GM21381 (cell line): ENCODE results near the gene DGCR6L.
"Not testable (repeated sequence)": the region's sequence is repeated elsewhere in the genome, so short reads cannot be mapped to it uniquely, and the experiment has no call there.

Experiments
- ATAC-seq: cut with Tn5 transposase; IDR thresholded peaks from one replicate; pipeline ENCODE4 v1.9.1; 2021; ENCODE audit warnings: mild to moderate bottlenecking, moderate library complexity; ENCODE audit not compliant: unreplicated experiment

Gene DGCR6L

DNA sequence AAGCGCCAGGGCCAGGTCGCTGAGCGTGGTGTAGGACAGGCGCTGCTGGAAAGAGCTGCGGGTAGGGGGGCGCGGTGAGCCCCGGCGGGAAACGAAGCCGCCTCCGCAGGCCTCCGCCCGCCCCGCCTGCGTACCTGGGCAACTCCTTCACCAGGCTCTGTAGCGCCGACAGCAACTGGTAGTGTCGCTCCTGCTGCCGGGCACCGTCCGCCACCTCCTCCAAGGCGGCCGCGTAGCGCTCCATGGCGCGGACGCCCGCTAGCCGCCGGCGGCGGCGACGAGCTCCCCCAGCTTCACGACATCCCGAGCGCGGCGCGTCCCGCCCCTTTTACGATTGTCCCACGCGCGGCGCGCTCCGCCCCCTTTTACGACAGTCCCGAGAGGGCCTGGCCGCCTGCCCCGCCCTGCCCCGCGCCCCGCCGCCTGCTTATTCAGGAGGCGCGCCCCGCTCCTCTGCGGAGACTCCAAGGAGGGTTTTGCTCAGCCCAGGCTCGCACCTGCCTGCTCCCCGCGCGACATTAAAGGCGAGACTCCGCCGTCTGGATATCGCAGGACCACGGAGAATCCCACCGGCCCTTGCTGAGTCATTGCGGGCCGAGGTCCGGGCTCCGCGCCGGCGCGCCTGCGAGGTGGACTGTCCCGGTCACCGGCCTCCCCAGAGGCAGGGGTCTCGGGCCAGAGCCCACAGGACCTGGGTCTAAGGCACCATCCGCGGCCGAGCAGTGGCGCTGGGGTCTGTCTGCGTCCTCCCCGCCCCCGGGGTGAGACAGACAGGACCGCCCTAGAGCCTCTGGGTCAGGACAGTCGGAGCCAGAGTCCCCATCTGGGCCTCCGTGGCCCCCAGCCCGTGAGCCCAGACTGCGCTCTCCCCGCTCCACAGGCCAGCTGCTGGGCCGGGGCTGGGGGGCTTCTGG, at the start of gene DGCR6L:
Gene DGCR6L, minus strand, starts transcription at position 316 of the 914 bp plus-strand sequence. Its CDS starts 72 bp downstream, at position 244.
- peak; percentile 76 for ATAC-seq

DNA sequence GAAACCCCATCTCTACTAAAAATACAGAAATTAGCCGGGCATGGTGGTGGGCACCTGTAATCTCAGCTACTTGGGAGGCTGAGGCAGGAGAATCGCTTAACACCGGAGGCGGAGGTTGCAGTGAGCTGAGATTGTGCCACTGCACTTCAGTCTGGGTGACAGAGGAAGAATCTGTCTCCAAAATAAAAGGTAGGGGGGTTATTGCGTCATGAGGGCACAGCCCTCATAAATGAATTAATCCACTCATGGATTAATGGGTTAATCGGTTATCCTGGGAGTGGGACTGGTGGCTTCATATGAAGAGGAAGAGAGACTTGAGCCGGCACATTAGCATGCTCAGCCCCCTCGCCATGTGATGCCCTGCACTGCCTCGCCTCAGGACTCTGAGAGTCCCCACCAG, 49.0 kb upstream of the DGCR6L start:
- ATAC-seq: not testable (repeated sequence)

DNA sequence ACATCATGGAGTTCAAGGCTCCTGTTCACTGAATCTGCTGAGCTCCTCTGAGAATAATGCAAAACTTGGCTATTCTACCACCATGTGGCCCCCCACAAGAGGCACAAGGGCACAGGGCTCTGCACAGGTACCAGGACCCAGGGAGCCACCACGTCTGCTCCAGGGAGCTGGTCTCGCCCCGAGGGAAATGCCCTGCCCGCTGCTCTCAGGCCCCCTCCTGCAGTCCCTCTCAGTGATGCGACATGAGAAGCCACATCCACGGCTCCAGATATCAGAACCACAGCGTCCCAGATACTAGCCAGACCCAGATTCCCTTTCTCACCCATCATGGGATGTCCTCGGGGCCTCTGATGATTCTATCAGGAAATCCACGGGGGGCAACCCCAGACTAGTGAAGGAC, 47.0 kb upstream of the DGCR6L start:
- ATAC-seq: not testable (repeated sequence)

DNA sequence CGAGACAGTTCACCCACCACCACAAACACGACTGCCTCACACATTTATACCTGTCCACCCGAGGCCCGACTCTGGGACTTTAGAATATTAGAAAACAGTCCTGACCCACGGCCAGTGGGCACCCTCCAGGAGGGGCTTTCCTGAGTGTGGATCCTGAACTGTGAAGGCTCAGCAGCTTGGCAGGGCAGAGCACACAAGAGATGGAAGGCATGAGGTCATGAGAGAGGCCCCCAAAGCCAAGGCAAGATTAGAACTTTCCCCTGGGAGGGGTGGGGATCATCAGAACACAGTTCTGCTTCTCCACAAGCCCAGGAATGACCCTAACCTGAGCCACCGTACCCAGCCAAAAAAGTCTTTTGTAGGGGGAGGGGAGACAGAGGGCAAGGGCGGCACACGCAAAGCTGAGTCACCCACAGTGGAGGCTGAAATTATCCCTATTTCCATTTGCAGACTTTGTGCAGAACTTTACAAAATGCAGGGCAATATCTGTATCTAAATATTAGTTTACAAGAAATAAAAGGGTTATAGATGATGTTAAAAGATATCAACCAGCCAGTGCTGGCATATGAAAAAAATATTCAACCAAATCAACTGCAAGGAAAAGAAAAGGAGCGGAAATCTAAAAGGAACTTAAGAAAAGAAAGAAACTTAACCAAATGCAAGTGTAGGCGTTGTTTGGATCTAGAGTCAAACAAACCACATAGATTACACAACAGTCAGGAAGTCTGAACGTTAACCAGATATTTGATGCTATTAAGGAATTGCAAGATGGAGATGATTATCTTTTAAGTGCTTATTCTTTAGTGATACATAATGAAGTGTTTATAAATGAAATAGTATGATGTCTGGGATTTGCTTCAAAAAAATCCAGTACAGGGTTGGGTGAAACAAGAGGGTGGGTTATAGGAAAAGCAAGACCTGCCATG, 44.7 kb upstream of the DGCR6L start:
- ATAC-seq: not testable (repeated sequence)

DNA sequence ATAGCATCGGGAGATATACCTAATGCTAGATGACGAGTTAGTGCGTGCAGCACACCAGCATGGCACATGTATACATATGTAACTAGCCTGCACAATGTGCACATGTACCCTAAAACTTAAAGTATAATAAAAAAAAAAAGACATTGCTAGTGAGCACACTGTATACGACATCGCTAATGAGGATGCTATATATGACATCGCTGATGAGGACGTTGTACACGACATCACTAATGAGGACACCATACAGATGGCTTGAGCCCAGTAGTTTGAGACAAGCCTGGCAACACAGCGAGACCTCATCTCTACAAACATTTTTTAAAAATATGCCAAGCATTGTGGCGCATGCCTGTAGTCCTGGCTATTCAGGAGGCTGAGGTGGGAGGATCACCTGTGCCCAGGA, 42.5 kb upstream of the DGCR6L start:
- not testable (repeated sequence) for ATAC-seq

DNA sequence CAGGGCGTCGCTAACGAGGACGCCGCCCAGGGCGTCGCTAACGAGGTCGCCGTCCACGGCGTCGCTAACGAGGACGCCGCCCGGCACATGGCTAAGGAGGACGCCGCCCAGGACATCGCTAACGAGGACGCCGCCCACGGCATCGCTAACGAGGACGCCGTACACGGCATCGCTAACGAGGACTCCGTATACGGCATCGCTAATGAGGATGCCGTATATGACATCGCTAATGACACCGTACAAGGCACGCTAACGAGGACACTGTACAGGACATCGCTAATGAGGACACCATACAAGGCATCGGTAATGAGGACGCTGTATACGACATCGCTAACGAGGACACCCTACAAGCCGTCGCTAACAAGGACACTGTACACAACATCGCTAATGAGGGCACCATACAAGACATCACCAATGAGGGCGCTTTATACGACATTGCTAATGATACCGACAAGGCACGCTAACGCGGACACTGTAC, 41.9 kb upstream of the DGCR6L start:
- ATAC-seq: not testable (repeated sequence)

DNA sequence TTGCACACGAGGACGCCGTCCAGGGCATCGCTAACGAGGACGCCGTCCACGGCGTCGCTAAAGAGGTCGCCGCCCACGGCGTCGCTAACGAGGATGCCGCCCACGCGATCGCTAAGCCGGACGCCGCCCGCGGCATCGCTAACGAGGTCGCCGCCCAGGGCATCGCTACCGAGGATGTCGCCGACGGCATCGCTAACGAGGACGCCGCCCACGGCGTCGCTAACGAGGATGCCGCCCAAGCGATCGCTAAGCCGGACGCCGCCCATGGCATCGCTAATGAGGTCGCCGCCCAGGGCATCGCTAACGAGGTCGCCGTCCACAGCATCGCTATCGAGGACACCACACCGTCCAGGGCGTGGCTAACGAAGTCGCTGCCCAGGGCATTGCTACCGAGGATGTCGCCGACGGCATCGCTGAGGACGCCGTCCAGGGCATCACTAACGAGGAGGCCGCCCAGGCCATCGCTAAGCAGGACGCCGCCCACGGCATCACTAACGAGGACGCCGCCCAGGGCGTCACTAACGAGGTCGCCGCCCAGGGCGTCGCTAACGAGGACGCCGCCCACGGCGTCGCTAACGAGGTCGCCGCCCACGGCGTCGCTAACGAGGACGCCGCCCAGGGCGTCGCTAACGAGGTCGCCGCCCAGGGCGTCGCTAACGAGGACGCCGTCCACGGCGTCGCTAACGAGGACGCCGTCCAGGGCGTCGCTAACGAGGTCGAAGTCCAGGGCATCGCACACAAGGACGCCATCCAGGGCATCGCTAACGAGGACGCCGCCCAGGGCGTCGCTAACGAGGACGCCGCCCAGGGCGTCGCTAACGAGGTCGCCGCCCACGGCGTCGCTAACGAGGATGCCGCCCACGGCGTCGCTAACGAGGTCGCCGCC, 41.2 kb upstream of the DGCR6L start:
- ATAC-seq: not testable (repeated sequence)

DNA sequence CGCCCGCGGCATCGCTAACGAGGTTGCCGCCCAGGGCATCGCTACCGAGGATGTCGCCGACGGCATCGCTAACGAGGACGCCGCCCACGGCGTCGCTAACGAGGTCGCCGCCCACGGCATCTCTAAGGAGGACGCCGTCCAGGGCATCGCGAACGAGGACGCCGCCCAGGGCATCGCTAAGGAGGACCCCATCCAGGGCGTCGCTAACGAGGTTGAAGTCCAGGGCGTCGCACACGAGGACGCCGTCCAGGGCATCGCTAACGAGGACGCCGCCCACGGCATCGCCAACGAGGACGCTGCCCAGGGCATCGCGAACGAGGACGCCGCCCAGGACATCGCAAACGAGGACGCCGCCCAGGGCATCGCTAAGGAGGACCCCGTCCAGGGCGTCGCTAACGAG, 40.4 kb upstream of the DGCR6L start:
- not testable (repeated sequence) for ATAC-seq

DNA sequence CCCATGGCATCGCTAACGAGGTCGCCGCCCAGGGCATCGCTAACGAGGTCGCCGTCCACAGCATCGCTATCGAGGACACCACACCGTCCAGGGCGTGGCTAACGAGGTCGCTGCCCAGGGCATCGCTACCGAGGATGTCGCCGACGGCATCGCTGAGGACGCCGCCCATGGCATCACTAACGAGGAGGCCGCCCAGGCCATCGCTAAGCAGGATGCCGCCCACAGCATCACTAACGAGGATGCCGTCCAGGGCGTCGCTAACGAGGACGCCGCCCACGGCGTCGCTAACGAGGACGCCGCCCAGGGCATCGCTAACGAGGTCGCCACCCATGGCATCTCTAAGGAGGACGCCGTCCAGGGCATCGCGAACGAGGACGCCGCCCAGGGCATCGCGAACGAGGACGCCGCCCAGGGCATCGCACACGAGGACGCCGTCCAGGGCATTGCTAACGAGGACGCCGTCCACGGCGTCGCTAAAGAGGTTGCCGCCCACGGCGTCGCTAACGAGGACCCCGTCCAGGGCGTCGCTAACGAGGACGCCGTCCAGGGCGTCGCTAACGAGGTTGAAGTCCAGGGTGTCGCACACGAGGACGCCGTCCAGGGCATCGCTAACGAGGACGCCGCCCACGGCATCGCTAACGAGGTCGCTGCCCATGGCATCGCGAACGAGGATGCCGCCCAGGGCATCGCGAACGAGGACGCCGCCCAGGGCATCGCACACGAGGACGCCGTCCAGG, 38.8 kb upstream of the DGCR6L start:
- not testable (repeated sequence) for ATAC-seq

DNA sequence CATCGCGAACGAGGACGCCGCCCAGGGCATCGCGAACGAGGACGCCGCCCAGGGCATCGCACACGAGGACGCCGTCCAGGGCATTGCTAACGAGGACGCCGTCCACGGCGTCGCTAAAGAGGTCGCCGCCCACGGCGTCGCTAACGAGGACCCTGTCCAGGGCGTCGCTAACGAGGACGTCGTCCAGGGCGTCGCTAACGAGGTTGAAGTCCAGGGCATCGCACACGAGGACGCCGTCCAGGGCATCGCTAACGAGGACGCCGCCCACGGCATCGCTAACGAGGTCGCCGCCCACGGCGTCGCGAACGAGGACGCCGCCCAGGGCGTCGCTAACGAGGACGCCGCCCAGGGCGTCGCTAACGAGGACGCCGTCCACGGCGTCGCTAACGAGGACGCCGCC, 38.1 kb upstream of the DGCR6L start:
- not testable (repeated sequence) for ATAC-seq

DNA sequence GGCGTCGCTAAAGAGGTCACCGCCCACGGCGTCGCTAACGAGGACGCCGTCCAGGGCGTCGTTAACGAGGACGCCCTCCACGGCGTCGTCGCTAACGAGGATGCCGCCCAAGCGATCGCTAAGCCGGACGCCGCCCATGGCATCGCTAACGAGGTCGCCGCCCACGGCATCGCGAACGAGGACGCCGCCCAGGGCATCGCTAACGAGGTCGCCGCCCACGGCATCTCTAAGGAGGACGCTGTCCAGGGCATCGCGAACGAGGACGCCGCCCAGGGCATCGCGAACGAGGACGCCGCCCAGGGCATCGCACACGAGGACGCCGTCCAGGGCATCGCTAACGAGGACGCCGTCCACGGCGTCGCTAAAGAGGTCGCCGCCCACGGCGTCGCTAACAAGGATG, 37.0 kb upstream of the DGCR6L start:
- ATAC-seq: not testable (repeated sequence)

DNA sequence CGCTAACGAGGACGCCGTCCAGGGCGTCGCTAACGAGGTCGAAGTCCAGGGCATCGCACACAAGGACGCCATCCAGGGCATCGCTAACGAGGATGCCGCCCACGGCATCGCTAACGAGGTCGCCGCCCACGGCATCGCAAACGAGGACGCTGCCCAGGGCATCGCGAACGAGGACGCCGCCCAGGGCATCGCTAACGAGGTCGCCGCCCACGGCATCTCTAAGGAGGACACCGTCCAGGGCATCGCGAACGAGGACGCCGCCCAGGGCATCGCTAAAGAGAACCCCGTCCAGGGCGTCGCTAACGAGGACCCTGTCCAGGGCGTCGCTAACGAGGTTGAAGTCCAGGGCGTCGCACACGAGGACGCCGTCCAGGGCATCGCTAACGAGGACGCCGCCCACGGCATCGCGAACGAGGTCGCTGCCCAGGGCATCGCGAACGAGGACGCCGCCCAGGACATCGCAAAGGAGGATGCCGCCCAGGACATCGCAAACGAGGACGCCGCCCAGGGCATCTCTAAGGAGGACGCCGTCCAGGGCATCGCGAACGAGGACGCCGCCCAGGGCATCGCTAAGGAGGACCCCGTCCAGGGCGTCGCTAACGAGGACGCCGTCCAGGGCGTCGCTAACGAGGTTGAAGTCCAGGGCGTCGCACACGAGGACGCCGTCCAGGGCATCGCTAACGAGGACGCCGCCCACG, 36.2 kb upstream of the DGCR6L start:
- ATAC-seq: not testable (repeated sequence)

DNA sequence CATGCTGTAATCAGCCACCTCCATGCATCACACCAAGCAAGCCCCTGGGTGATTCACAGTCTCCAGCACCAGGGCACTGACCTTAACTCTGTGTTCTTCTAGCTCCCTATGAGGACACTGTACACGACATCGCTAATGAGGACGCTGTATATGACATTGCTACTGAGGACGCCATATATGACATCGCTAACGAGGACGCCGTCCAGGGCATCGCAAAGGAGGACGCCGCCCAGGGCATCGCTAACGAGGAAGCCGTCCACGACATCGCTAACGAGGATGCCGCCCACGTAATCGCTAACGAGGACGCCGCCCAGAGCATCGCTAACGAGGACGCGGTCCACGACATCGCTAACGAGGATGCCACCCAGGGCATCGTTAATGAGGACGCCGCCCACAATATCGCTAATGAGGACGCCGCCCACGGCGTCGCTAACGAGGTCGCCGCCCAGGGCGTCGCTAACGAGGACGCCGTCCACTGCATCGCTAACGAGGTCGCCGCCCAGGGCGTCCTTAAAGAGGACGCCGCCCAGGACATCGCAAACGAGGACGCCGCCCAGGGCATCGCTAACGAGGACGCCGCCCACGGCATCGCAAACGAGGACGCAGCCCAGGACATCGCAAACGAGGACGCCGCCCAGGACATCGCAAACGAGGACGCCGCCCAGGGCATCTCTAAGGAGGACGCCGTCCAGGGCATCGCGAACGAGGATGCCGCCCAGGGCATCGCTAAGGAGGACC, 34.5 kb upstream of the DGCR6L start:
- no peak for ATAC-seq

DNA sequence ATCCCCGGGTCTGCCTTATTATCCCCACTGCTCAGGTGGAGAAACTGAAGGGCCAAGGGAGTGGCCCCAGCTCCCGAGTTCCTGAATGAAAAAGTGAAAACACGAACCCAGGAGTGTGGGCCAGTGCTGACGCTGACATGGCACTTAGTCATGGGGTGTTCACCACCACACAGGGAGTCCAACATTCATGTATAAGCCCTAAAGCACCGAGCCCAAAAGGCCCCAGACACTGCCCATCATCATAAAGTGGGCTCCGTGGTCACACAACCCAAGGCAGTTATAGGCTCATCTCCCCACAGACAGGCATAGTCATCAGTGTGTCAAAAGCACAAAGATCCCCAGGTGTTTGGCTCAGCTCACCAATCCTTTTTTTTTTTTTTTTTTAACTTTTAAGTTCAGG, 32.7 kb upstream of the DGCR6L start:
- ATAC-seq: not testable (repeated sequence)

DNA sequence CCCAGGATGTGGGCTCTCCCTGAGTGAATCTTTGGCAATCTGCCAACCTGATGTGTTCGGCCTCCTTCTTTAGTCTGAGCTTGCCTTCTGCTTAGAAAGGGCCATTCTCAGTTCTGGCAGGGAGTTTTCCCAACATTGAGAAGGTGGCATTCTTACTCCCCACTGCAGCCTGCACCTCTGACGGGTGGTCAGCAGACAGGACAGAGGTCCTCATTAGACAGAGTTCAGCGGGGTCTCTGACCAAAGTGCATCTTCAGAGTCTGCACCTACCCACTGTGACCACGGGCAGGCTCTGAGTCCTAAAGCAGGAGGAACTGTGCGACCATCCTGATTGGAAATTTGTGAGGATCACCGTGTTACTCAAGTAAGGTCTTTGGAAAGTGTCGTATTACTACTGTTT, 26.7 kb upstream of the DGCR6L start:
- ATAC-seq: not testable (repeated sequence)

DNA sequence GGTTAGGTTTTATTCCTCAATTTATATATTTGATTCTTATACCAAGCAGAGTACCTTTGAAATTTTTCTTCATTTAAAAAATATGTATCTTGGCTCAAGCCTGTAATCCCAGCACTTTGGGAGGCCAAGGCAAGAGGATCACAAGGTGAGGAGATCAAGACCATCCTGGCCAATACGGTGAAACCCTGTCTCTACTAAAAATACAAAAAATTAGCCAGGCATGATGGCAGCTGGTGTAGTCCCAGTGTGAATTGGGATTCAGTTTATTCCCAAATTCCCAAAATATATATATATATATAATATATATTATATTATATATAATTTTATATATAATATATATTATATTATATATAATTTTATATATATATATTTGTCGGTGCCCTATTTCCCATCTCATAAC, 18.4 kb upstream of the DGCR6L start:
- ATAC-seq: not testable (repeated sequence)

DNA sequence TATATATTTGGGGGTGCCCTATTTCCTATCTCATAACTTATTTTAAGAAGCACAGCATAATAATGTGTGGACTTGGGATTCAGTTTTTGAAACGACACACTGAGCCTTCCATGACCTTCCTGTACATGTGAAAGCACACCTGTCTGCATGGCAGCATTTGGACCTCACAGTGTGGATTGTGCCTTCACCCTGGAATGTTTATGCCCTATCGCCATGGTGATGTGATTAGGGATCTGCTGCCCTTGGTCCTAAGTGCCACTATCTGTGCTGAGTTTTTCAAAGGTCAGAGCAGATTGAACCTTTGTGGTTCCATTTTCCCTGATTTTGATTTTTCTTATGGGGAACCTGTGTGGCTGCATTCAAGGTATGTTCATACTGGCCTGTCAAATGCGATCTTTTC, 17.9 kb upstream of the DGCR6L start:
- not testable (repeated sequence) for ATAC-seq

DNA sequence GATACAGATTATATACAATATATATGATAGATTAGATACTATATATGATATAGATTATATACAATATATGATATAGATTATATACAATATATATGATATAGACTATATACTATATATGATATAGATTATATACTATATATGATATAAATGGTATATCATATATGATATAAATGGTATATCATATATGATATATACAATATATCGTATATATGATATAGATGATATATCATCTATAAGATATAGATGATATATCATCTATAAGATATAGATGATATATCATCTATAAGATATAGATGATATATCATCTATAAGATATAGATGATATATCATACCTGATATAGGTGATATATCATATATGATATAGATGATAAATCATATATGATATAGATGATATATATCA, 16.7 kb upstream of the DGCR6L start:
- not testable (repeated sequence) for ATAC-seq
